Activated CD8-positive, alpha-beta memory T cell treated with anti-CD3 and anti-CD28 coated beads for 1 hour (primary cell): ENCODE measurements around the gene CITED1.
"Not testable (repeated sequence)": the region's sequence is repeated elsewhere in the genome, so short reads cannot be mapped to it uniquely, and the experiment has no call there.

Experiments
- DNase-seq, 2 donors: peaks; one replicate each; pipeline ENCODE4 v3.0.0-alpha.2; 2020; ENCODE audit warnings: low read depth in 1 of 2; ENCODE audit errors: extremely low read depth in 1 of 2

Gene CITED1

DNA sequence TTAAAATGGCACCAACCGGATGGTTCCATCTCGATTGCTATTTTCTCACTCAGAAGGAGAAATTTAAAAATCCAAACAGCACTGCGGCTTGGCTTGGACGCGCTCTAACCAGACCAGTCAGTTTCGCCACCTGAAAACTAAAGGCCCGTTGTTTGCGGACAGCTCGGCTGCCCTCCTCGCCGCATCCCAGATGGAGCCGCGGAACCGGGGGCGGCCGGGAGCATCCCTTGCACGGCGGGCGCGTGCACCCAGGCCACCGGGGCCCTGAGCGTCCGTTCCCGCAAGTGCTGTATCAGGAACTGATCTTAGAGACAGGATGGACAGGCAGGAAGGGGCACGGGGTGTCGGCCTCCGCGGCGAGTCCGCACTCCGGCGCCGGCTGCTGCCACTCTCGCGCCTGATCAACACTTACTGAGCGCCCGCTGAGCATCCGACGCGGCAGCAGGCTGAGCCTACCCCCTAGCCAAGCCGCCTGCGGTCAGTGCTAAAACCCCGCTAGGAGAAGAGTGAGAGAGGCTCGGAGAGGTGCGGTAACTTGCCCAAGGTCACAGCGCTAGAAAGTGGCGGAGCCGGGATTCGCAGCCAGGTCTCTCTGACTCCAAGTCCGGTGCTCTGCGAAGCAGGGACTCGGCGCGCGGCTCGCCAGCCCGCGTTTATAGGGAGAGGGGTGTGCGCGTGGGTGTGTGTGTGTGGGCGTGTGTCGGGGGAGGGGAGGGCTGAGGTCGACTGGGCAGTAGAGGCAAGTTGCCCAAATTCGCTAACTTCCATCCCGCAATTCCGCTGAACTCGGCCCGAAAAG, at the start of gene CITED1:
Gene CITED1, minus strand, starts transcription at position 629 of the 799 bp plus-strand sequence. CDS start 3,045 bp downstream, outside the sequence.
- DNase-seq, result no peak

DNA sequence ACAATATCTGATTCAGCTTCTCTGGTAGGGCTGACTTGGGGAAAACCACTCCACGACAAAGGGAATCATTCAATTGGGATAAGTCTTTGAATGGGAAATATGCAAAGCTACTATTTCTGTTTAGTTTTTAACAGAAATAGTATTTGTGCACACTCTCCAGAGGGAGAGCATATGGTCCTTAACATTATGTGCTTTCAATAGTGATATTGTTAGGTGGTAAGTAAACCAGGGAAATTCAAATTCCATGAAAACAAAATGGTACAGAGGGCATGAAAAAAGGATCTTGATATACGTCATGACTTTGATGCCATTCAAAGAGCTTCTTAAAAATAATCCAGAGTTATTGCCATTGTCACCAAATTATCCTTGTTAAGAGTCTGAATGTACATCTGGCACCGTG, 47.1 kb upstream of the CITED1 start:
- no peak for DNase-seq

DNA sequence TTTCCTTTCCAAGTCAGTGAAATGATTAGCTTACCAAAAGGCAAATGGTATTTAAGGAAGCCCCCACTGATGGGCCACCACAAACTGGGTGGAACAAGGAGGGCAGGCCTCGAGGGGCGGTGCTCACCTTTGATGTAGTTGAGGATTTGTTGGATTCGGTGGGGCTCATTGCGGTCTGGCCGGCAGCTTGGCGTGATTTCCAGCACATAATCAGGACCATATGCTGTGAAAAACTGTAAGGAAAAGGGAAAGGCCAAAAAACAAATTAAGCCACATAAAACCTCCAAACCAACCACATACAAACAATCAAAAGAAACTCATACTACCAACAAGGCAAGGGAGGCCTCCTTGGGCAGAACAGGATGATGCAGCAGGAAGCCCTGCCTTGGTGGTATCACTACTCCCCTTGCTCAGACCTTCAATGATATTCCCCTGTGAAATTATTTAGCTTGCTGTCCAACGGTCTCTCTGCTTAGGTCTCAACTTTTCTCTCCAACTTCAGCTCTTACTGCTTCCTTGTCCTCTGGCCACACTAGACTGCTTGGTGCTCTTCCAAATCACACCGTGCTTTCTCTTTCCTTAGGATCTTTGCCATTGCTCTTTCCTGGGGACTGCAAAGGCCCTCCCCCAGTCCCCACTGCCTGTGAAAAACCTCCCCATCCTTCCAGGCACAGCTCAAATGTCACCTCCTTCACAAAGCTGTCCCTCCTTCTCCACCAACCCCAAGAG, 46.1 kb upstream of the CITED1 start:
- DNase-seq, result no peak

DNA sequence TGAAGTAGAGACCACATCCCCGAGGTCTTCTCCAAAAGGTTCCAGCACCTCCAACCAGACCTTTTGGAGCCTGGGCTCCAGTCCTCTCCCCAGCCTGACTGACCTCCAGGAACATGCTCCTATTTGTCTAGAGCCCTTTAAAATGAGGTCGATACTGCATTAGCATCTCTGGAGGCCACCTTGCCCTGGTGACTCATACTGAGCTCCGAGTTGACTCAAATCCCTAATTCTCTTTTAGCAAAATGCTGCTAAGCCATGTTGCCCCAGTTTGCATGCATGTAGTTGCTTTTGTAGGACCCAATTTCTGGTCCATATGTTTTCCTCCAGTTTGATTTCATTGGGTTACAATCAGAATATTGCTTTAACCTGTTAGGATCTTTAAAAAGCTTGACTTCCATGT, 43.5 kb upstream of the CITED1 start:
- DNase-seq, result no peak

DNA sequence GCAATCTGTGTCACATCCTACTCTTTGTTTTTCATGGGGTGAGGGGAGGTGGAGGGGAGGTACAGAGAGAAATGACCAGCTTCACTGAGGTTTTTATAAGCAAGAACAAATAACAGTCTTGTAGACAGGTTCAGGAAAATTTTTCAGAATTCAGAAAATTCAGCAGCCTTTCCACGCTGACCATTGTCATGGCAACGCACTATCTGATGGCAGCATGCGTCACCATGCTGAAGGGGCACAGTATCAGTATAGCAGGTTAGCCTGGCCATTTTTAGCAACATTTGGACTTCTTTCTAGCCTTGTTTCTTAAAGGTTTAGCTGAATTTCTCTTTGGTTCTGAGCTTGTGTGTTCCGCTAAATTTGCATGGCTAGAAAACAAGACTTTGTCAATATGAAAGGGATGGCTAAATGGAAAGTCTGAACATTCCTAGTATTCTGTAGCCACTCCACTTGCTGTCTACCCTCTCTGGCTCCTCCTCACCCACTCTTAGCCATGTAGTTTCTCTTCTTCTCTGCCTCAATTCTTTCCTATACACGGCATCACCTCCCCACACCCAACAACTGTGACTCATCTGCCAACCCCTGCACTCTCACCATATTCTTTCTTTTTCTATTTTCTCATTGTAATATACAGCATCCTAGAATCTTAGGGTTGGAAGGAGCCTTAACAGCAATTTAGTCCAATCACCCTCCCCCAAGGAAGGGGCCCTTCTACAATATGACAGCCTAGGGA, 42.7 kb upstream of the CITED1 start:
- DNase-seq, result no peak

DNA sequence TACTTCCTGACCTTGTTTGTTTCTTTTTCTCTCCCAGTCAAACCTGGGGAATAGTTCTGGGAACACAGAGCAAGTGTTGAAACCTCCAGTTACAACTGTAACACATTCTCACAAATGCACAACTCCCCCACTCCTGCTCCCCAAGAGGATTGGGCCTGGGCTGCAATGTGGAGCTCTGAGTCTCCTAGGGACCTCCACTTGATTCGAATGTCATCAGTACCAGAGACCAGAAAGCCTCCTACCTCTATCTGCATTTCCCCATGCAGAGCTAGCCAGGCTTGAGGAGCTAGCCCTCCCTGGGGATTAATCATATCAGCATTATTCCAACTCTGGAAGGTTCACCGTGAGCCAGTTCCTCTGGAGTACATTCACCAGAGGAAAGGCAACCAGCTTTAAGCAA, 41.7 kb upstream of the CITED1 start:
- no peak for DNase-seq

GRCh38 chrX:72346302-72346949, 40.7 kb upstream of the CITED1 start:
- no peak for DNase-seq

DNA sequence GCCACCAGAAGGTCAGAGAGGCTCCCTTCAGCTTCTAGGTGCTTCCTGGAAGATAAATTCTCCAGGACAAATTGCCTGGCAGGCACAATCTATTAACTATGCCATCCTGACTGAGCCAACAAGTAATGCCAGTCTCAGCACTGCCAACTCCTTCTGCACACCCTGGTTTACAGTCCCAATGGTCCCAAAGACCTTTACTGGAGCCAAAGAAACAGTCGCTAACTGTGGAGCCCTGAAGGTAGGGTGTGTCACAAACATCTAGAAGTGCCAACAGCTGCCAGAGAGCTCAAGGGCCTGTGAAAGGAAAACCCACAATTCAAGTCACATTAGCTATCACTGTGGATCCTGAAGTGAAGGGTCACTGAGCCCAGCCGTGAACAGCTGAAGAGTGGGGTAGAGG, 34.9 kb upstream of the CITED1 start:
- DNase-seq, result no peak

DNA sequence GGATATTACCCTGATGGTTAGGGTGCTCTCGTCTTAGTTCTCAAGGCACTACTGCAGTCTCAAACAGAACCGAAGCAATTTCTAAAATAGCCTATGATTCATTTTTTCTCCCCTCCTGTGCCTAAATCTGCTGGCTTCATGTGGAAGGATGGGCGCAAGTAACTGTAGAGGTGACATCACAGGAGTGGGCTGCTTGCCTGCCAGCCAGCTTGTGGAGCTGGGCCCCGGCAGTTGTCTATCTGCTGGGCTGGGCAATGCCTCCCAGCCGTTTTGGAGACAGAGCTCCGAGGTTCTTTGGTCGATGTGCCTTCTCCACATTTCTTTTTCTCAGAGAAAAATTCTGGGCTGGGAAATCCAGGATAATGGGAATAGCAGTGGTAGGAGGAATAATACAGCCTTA, 34.3 kb upstream of the CITED1 start:
- no peak for DNase-seq

GRCh38 chrX:72330131-72330530, 24.4 kb upstream of the CITED1 start:
- no peak for DNase-seq

GRCh38 chrX:72326605-72327300, 21.0 kb upstream of the CITED1 start:
- DNase-seq, result no peak

- not testable (repeated sequence) for DNase-seq
Measured at GRCh38 chrX:72319651-72320050, 13.9 kb upstream of the CITED1 start.

DNA sequence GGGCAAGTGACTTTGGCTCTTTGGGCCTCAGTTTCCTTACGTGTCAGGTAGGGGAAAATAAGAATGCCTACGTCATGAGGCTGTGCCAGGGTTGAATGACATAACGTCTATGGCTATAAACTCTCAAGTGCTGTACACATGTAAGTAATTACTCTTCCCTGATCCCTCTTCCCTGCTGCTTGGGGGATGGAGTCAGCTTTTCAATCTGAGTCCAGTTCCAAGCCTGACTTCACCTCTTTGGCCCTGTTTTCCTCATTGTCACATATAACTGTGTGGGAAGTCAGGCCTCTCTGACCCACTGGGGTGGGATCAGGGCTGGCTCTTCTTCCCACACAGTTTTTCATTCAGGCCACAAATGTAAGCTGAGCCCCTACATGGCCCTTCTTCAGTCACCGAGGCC, 11.4 kb upstream of the CITED1 start:
- DNase-seq, result no peak

GRCh38 chrX:72316408-72317110, 10.8 kb upstream of the CITED1 start:
- no peak for DNase-seq

GRCh38 chrX:72314881-72315280, 9.2 kb upstream of the CITED1 start:
- DNase-seq, result no peak

DNA sequence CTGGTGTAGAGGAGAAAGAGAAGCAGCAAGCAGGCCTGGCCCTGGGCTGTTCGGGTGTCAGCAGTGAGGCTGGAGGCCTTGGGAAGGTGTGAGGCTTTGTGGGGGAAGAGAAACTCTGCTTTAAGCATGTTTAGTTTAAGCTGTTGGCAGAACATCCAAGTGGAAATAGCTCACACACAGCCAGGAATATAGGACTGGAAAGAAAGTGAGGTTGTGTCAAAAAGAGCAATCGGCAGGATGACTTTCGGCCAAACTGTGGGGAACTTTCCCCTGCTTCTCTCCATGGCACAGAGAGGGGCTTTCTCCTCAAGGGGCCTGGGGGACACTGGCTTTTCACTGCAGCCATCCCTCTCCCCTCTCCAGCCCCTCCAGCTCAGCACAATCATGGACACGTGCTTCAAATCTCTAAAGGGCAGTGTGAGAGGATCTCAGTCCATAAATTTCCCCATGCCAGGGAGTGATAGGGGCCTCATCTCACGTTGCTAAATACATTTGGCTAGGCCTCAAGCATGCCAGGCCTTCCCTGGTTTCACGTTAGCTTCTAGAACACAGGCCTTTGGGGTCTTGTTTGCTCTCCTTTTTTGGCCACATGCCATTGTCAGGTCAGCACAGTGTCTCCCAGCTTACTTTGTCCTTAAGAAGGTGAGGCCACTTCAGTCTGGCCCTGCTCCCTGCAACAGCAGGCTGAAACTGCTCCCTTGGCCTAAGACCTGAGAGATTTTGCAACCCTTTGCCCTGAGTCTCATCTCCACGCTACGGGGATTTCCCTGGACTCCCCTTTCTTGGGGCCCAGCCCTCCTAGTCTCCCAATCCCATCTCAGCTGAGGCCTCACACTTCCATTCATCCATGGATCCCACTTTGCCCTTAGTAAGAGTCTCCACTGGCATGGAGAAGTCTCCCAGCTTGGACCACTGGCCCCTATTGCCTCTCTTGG, 8.3 kb upstream of the CITED1 start:
- no peak for DNase-seq

- DNase-seq, result no peak
Measured at GRCh38 chrX:72312311-72312940, 6.7 kb upstream of the CITED1 start.

GRCh38 chrX:72309297-72310071, 3.8 kb upstream of the CITED1 start:
- DNase-seq, result no peak
